ENCODE results near the gene RGS10.
A peak's percentile ranks its signal among the peaks of the same experiment; 100 is the strongest.

The RGS10 gene

GRCh38 chr10:119540038-119540437 is 2.5 kb downstream of the RGS10 start:
- H3K4me3 Mint-ChIP-seq = no peak overlapping the region
- no peak for DNase-seq
- peaks cover 66% of the 10 kb centered on the region for H3K4me1 Mint-ChIP-seq
- no peaks in the 10 kb centered on the region for H3K9me3 Mint-ChIP-seq
- TF ChIP-seq CTCF (IDR thresholded peaks at IDR 0.05) = no peak
- no peaks in the 10 kb centered on the region for H3K36me3 Mint-ChIP-seq (ENCODE audit: low read depth)
- H3K27me3 Mint-ChIP-seq (ENCODE audit: low read depth, poor library complexity) = peaks cover 68% of the 10 kb centered on the region
- no peak overlapping the region for H3K27ac Mint-ChIP-seq

DNA sequence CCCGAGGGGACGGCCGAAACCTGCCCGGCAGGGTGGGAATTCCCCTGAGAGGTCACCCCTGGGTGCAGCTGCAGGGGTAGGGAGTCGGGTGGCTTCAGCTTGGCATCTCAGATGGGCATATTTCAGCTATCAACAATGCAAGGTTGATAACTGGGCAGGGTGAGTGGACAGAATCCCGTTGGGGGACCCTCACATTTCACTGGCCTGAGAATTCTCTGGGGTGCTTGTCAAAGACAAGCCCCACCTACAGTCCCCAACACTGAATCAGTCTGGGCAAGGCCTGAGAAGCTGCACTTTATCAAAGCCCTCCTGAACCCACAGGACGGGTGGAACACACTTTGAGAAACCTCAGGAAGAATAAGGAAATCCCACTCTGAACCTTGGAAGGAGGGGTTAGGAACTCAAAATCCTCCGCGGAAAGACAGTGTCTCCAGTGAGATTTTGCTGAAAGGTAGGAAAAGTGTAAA is 3.1 kb downstream of the RGS10 start:
- Mint-ChIP-seq H3K9me3 (no peaks in the 10 kb centered on the region), H3K27ac (no peak overlapping the region), H3K36me3 (ENCODE audit: low read depth) (no peaks in the 10 kb centered on the region), H3K4me3 (no peak overlapping the region), H3K27me3 (ENCODE audit: low read depth, poor library complexity) (peaks cover 62% of the 10 kb centered on the region), H3K4me1 (peaks cover 65% of the 10 kb centered on the region)
- DNase-seq = no peak
- no peak for TF ChIP-seq CTCF (IDR thresholded peaks at IDR 0.05)

DNA sequence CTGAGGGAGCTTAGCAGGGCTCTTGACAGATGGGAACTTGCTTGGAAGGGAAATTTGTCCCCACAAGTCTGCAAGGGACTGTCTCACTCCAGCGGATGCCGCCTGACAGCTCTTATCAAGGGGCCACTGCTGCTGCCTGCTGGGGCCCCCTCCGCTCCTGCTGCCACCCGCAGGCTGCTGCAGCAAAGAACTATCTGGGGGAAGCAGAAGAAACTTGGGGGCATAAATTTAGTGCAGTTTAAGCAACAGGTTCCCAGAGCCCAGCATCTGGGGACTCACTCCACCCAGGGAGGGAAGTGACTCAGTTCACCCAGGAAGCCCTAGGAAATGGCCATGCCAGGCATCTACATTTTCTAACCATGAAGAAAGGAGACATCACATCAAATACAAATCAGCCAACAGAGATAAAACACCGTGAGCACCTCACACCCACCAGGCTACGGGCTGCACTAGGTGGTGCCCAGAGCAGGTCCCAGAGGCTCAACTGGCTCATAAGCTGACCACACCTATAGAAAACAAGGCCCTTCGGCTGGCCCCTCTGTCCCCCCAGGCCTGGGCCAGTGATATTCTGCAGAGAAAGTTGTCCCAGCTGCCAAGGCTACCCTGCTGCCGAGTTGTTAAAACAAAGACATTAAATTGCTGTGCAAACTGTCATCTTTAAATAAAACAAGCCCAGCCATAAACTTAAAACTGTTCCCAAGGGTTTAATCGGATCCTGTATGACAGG is 3.7 kb downstream of the RGS10 start:
- Mint-ChIP-seq H3K27me3 (ENCODE audit: low read depth, poor library complexity) (peaks cover 56% of the 10 kb centered on the region), H3K9me3 (no peaks in the 10 kb centered on the region), H3K4me1 (peaks cover 59% of the 10 kb centered on the region), H3K27ac (peak overlapping the region; percentile 92), H3K36me3 (ENCODE audit: low read depth) (no peaks in the 10 kb centered on the region), H3K4me3 (no peak overlapping the region)
- no peak for DNase-seq
- no peak for TF ChIP-seq CTCF (IDR thresholded peaks at IDR 0.05)

DNA sequence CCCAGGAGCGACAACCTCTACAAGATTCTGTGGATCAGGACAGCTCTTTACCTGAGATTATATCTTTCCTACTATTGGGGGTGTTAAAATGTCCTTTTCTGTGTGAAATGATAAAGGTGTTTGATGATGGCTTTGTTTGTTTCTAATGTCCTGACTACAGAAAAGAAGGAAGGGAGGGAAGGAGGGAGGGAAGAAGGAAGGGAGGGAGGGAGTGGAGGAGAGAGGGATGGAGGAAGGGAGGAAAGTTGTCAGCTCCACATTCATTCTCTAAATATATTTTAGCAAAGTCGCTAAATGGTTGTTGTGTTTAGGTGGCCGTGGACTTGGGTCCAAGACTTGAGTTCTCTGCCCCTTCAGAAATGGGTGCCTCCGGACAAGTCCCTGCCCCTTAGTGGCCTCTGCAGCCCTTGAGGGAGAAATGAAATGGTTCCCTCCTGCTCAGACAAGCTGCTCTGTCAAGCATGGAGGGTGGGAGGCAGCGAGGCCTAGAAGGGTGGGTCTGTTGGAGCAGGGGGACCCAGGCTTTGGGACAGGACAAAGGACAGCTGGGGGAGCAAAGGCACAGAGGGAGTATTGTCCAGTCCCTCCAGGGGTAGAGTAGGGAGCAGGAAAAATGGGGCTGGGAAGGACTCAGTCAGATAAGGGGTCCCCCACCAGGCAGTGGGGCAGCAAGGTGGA is 4.4 kb downstream of the RGS10 start:
- no peak for DNase-seq
- Mint-ChIP-seq H3K4me3 (peak overlapping the region; percentile 40), H3K36me3 (ENCODE audit: low read depth) (no peaks in the 10 kb centered on the region), H3K27me3 (ENCODE audit: low read depth, poor library complexity) (peaks cover 49% of the 10 kb centered on the region), H3K9me3 (no peaks in the 10 kb centered on the region), H3K4me1 (peaks cover 53% of the 10 kb centered on the region), H3K27ac (peak overlapping the region; percentile 92)
- TF ChIP-seq CTCF (IDR thresholded peaks at IDR 0.05) = no peak

DNA sequence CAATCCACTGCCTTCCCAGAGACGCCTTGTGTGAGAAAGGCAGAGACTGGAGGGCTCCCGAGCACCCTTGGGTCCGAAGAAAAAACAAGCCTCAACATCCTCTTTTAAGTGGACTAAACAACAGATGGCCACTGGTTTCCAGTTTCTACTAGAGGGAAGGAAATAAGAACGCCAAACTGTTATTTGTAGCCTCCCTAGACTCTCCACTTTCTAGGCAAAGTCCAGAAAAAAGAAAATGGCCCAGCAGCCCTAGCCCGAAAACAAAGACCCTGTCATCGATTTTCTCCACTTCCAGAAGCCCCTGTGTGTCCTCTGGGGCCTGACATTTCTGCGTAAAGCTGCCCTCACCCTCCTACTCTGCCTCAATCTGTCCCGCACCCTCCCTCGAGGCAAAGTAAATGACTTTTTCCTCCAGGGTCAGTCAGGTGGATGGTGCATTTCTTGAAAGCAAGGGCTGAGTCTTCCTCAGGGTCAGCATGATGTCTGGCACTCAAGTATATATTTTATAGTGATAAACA is 6.0 kb downstream of the RGS10 start:
- peaks cover 41% of the 10 kb centered on the region for H3K27me3 Mint-ChIP-seq (ENCODE audit: low read depth, poor library complexity)
- peak overlapping the region; percentile 73 for H3K27ac Mint-ChIP-seq
- H3K36me3 Mint-ChIP-seq (ENCODE audit: low read depth) = no peaks in the 10 kb centered on the region
- no peak for DNase-seq
- H3K9me3 Mint-ChIP-seq = no peaks in the 10 kb centered on the region
- H3K4me1 Mint-ChIP-seq = peaks cover 52% of the 10 kb centered on the region
- peak overlapping the region; percentile 4 for H3K4me3 Mint-ChIP-seq
- no peak for TF ChIP-seq CTCF (IDR thresholded peaks at IDR 0.05)

Measured in nephron progenitor cell (in vitro differentiated cells).